ENCODE data around the gene BCL3. TPM values are rescaled to one million over a fixed set of nuclear protein-coding genes. Genes with fewer than 3 reads are reported as not detected.

BCL3 gene
- total and polyA plus RNA-seq, 2 of the 4 experiments (the other 2 are of a cell fraction) = 1.6 to 26.0 TPM

GRCh38 chr19:44728178-44728577 is 20.3 kb upstream of the BCL3 start:
- Histone ChIP-seq H2AFZ (replicated peaks; ENCODE audit: low read length, poor library complexity) (peak overlapping the region; percentile 3), H3K79me1 (ENCODE audit: low read depth in 1 of 2, low read length in 2 of 2) (no peaks in the 10 kb centered on the region), H4K5ac (ENCODE audit: low read depth, low read length) (no peak overlapping the region), H3K4me2 (ENCODE audit: low read depth, low read length) (no peak overlapping the region), H2AK9ac (replicated peaks; ENCODE audit: low read depth, low read length, poor library complexity) (no peak overlapping the region), H3K23ac (ENCODE audit: low read depth, low read length) (no peak overlapping the region), H3K27me3 (ENCODE audit: control insufficient read depth, insufficient read depth, low read length) (no peaks in the 10 kb centered on the region), H3K14ac (replicated peaks; ENCODE audit: low read depth, low read length) (peak overlapping the region; percentile 83; the same call in 1 of the 2 replicates), H2BK120ac (ENCODE audit: low read depth, low read length) (peak overlapping the region; percentile 58; the same call in 1 of the 2 replicates), H2BK5ac (ENCODE audit: low read depth, low read length, poor library complexity, severe bottlenecking) (no peak overlapping the region), H3K9ac (ENCODE audit: low read depth, low read length) (no peak overlapping the region), H4K8ac (ENCODE audit: low read depth in 2 of 2, low read length in 2 of 2) (no peak overlapping the region; a peak in 1 of 4 replicates), H3K27ac (ENCODE audit: insufficient read depth, low read length) (no peak overlapping the region), H3K4ac (ENCODE audit: low read depth, low read length) (peak overlapping the region; percentile 70; the same call in 1 of the 2 replicates), H2BK20ac (ENCODE audit: low read depth, low read length) (peak overlapping the region; percentile 16; the same call in 1 of the 2 replicates), H3K9me3 (ENCODE audit: control insufficient read depth, insufficient read depth, low read length) (no peaks in the 10 kb centered on the region), H4K20me1 (ENCODE audit: insufficient read depth, low read length) (no peaks in the 10 kb centered on the region), H3K18ac (ENCODE audit: low read depth, low read length) (no peak overlapping the region), H3K9me1 (ENCODE audit: insufficient read depth, low read length) (0 out of 2 replicates have a peak, but pooled peaks cover 3% of the 10 kb centered on the region), H4K91ac (ENCODE audit: insufficient read depth, low read depth, low read length) (no peak overlapping the region), H3K56ac (ENCODE audit: extremely low read depth, insufficient read depth, low read length) (no peak overlapping the region), H2BK15ac (ENCODE audit: low read depth, low read length) (peak overlapping the region; percentile 11; the same call in 1 of the 3 replicates), H3K4me3 (ENCODE audit: insufficient read depth, low read depth, low read length) (no peak overlapping the region), H2AK5ac (ENCODE audit: low read depth, low read length) (0 out of 2 replicates have a peak overlapping the region, but pooled peaks have one; percentile 8), H3K36me3 (ENCODE audit: control insufficient read depth, insufficient read depth, low read length) (no peaks in the 10 kb centered on the region), H3K4me1 (ENCODE audit: control insufficient read depth, insufficient read depth, low read length) (peaks cover 10% of the 10 kb centered on the region)
- DNase-seq = no peak
- in situ Hi-C loops (cut with MboI; ENCODE audit: low sequenced_read_pairs) (no loop called here), intact Hi-C loops (cut with micrococcal nuclease) (no loop called here), dilution Hi-C loops (cut with HindIII; ENCODE audit: low sequenced_read_pairs, unreplicated experiment) (no loop called here)
- TF ChIP-seq USF2 (IDR thresholded peaks at IDR 0.05; ENCODE audit: low read depth, low read length) = no peak
- no peak for TF ChIP-seq CTCF (conservative IDR thresholded peaks at IDR 0.05; ENCODE audit: low read depth, low read length)
- no peak for TF ChIP-seq RCOR1 (IDR thresholded peaks at IDR 0.05; ENCODE audit: insufficient replicate concordance, low read length)
- WGBS, 2 experiments (ENCODE audit: extremely low coverage in 2 of 2, insufficient read length in 1 of 2) = no CpG with 5 or more reads among the region's 6 CpGs
- ATAC-seq (ENCODE audit: low read depth) = no peak
- CTCF ChIA-PET = interaction anchor here (1.0 to 1.3 kb wide), 2 partner anchors 17 to 43 kb away, joined by 4 read pairs; no protein-coding TSS in a partner anchor
- POLR2A ChIA-PET (ENCODE audit: unreplicated experiment) = interaction anchor here (1.3 kb wide), 1 partner anchor 25 kb away, joined by 3 read pairs; no protein-coding TSS in a partner anchor
- BruUV-seq (replicated peaks) = no TSS peak
